MCF 10A (cell line): ENCODE measurements around the gene HOXD9. TPM values are rescaled to one million over a fixed set of nuclear protein-coding genes. Genes with fewer than 3 reads are reported as not detected.

ENCODE experiments used
- BruUV-seq: library from RNA; stranded (reverse); fragments of 400-500 nt; replicated peaks from 2 replicates; lab custom pipeline; 2021; lab: Mats Ljungman, UMichigan
- CTCF ChIA-PET: fragments of 300-600 bp; sonication (Branson Sonifier 250); formaldehyde crosslinking; extraction: SDS; loops from one replicate; lab custom pipeline; 2021; ENCODE audit warnings: antibody characterized with exemption, inconsistent platforms; lab: Yijun Ruan, JAX
- POLR2A ChIA-PET: fragments of 300-600, 350-650 bp; sonication (Branson Sonifier 250); formaldehyde crosslinking; extraction: SDS; loops from one replicate; lab custom pipeline; 2020; ENCODE audit warnings: antibody characterized with exemption, inconsistent platforms; lab: Yijun Ruan, JAX
- DNase-seq: peaks from one replicate; pipeline ENCODE4 v3.0.0-alpha.2; 2018; ENCODE audit not compliant: unreplicated experiment
- H3K27ac Mint-ChIP-seq: one replicate; pipeline ENCODE4 v1.8.0; 2022; ENCODE audit warnings: mild to moderate bottlenecking, low read depth, mixed read lengths; ENCODE audit not compliant: unreplicated experiment
- H3K27me3 Mint-ChIP-seq: one replicate; pipeline ENCODE4 v1.8.0; 2022; ENCODE audit warnings: mixed read lengths; ENCODE audit not compliant: insufficient read depth, unreplicated experiment
- H3K36me3 Mint-ChIP-seq: one replicate; pipeline ENCODE4 v1.8.0; 2022; ENCODE audit warnings: mild to moderate bottlenecking, moderate library complexity, mixed read lengths; ENCODE audit not compliant: insufficient read depth, unreplicated experiment
- H3K4me1 Mint-ChIP-seq: one replicate; pipeline ENCODE4 v1.8.0; 2022; ENCODE audit warnings: mixed read lengths; ENCODE audit not compliant: insufficient read depth, unreplicated experiment
- H3K4me3 Mint-ChIP-seq: one replicate; pipeline ENCODE4 v1.8.0; 2022; ENCODE audit warnings: mild to moderate bottlenecking, moderate library complexity, mixed read lengths; ENCODE audit not compliant: unreplicated experiment
- H3K9me3 Mint-ChIP-seq: one replicate; pipeline ENCODE4 v1.8.0; 2022; ENCODE audit warnings: mixed read lengths; ENCODE audit not compliant: unreplicated experiment
- CTCF ChIP-seq: fragments of 200-600 bp; IDR thresholded peaks from one replicate; pipeline ENCODE4 v1.8.0; 2022; ENCODE audit warnings: antibody characterized with exemption, mild to moderate bottlenecking; ENCODE audit not compliant: unreplicated experiment
- intact Hi-C: fragments of 100-400 bp; cut with micrococcal nuclease; formaldehyde crosslinking; loops from 2 replicates; pipeline ENCODE4 v1.14.1; 2022
- total RNA-seq: library from RNA; stranded (reverse); gene quantifications from 2 replicates; pipeline ENCODE4 v1.2.3, GENCODE V29; 2022

The HOXD9 gene
- total RNA-seq, 1 experiment from 2014 or later: not detected

DNA sequence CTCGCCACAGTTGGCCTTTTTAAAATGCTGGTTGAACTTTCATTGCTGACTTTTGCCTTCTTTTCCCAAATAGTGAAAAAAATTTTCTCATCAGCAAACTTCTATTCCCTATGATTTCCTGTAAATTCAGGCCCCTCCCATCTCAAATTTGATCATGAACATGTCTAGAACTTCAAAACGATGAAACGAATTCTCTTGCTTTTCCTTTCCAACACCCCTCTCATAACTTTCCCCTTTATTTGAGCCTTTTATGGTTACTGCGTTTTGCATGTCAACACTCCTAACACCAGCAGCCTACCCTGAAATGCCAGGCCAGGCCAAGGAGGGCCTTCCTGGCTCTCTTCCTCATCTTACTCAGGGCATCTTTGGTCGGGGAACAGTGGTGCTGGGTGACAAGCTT lies 31.7 kb upstream of the HOXD9 start:
- Mint-ChIP-seq H3K27ac (no peak overlapping the region), H3K9me3 (no peaks in the 10 kb centered on the region), H3K4me3 (no peak overlapping the region), H3K4me1 (peaks cover 11% of the 10 kb centered on the region), H3K36me3 (peaks cover 6% of the 10 kb centered on the region), H3K27me3 (peaks cover 89% of the 10 kb centered on the region)
- no TSS peak for BruUV-seq
- POLR2A ChIA-PET: no interaction called here
- TF ChIP-seq CTCF: no peak
- CTCF ChIA-PET: no interaction called here
- DNase-seq: no peak
- intact Hi-C loops: no loop called here

DNA sequence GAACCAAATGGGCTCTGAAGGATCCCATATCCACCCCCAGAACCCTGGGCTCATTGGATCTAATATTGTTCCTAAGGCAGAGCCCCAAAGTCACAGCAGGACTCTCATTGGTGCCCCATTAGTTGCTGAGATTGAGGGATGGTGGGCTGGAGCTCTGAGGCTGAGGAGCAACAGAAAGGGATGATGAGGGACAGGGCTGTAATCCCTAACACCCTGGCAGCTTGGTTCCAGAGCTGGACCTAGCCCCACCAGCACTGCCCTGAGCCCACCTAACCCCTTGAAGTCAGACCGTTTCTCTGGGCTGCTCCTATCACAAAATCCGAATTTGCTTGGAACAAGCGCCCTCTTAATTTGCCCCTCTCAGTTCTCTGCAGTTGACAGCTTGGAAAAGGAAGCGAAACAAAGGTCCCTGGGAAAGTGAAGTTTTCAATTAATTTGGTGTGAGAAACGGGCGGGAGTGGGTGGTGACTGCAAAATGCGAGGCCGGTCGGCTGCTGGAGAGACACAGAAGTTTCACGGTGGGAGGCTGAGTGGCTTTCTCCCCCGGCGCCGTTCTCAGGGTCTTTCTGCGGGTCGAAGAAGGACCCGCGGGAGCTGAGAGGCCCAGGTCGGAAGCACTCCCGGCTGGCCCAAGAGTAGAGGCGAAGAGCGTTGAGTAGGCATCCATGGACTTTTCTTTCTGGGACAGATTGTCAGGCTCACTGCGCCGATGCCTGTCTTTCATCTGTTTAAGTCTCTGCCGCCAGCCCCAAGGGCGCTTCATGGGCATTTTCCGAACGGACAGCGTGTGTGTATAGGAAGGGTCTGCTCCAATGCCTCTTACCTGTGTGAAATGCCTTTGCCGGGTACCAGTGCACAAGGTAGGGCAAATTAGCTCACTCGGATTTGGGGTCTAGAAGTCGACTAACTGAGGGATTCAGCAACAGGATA lies 30.9 kb upstream of the HOXD9 start:
- intact Hi-C loops: no loop called here
- BruUV-seq: no TSS peak
- Mint-ChIP-seq H3K27me3 (peaks cover 86% of the 10 kb centered on the region), H3K27ac (no peak overlapping the region), H3K36me3 (peaks cover 6% of the 10 kb centered on the region), H3K4me1 (peaks cover 9% of the 10 kb centered on the region), H3K4me3 (no peak overlapping the region), H3K9me3 (no peaks in the 10 kb centered on the region)
- ChIA-PET CTCF (interaction anchor here (0.5 to 1.0 kb wide), 4 partner anchors 12 to 1401 kb away, joined by 3 read pairs; no protein-coding TSS in a partner anchor), POLR2A (interaction anchor here (0.6 kb wide), 1 partner anchor 547 kb away, joined by 4 read pairs; no protein-coding TSS in a partner anchor)
- TF ChIP-seq CTCF: no peak
- no peak for DNase-seq

DNA sequence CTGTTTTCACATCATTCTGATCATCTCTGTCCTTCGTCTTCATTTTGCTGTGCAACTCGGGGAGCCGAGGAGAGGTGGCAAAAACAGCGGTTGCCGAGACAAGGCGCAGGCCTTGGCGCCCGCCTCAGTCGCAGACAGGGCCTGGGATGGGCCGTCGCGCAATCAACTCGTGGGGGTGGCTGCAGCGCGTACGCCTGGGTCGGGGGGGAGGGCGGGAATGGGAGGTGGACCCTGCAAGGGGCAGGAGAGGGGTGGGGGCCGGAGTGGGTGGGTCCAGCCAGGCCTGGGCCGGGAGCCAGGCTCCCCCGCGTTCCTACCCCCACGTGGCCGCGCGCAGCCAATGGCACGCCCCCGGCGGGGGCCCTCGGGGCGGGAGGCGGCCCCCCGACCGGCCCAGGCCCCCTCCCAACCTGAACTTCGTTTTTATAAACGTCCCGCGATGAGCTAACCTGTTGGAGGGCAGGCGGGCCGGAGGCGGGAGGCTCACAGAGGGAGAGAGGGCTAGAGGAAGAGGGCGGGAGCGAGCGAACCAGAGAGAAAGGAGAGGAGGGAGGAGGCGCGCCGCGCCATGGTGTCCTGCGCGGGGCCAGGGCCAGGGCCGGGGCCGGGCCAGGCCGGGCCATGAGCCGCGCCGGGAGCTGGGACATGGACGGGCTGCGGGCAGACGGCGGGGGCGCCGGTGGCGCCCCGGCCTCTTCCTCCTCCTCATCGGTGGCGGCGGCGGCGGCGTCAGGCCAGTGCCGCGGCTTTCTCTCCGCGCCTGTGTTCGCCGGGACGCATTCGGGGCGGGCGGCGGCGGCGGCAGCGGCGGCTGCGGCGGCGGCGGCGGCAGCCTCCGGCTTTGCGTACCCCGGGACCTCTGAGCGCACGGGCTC lies 30.0 kb upstream of the HOXD9 start, which contains the start of gene HOXD13:
TSS of gene HOXD13 (plus strand) at position 452 of the 875 bp plus-strand sequence. CDS start at position 622, 170 bp downstream.
- intact Hi-C loops: no loop called here
- H3K4me3 Mint-ChIP-seq: no peak within 1 kb of the TSS
- no peak for TF ChIP-seq CTCF
- no peaks in the 10 kb centered on the region for H3K9me3 Mint-ChIP-seq
- peaks cover 12% of the 10 kb centered on the region for H3K4me1 Mint-ChIP-seq
- BruUV-seq: no TSS peak
- H3K27me3 Mint-ChIP-seq: peaks cover 77% of the 10 kb centered on the region
- no peak within 1 kb of the TSS for H3K27ac Mint-ChIP-seq
- ChIA-PET POLR2A (no interaction called here), CTCF (interaction anchor here (0.5 to 1.0 kb wide), 3 partner anchors 13 to 19 kb away, joined by 3 read pairs; no protein-coding TSS in a partner anchor)
- no peak for DNase-seq
- H3K36me3 Mint-ChIP-seq: peaks cover 2% of the 10 kb centered on the region
